Measurements from ENCODE around the gene SLIT3.

DNA sequence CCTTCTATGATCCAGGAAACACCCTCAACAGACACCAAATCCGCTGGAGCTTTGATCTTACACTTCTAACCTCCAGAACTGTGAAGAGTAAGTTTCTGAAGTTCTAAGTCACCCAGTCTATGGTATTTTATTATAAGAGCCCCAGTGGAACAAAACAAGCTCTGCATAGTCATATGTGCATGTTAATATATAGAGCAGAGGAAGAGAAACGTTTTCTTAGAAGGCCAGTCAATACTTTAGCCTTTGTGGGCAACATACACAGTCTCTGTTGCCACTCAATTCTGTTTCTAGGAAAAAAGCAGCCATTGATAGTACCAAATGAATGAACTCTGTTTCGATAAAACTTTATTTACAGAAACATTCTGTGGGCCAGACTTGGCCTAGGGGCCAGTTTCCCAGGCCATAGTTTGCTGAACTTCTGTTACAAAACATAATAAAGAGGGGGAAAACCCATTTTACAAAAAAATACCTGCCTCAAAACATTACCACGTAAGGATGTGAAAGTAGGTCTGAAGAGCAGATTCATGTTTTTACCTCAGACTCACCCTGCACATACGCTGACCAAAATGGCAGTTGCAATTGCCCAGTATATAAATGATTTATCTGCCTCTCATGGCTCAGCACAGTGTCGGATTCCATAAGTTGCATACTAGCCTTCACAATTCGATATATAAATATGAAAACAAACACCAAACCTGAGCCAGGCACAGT, 350.5 kb downstream of the SLIT3 start:
- TF ChIP-seq EP300 (IDR thresholded peaks at IDR 0.05) = no peak
- TF ChIP-seq, protein P1, sequence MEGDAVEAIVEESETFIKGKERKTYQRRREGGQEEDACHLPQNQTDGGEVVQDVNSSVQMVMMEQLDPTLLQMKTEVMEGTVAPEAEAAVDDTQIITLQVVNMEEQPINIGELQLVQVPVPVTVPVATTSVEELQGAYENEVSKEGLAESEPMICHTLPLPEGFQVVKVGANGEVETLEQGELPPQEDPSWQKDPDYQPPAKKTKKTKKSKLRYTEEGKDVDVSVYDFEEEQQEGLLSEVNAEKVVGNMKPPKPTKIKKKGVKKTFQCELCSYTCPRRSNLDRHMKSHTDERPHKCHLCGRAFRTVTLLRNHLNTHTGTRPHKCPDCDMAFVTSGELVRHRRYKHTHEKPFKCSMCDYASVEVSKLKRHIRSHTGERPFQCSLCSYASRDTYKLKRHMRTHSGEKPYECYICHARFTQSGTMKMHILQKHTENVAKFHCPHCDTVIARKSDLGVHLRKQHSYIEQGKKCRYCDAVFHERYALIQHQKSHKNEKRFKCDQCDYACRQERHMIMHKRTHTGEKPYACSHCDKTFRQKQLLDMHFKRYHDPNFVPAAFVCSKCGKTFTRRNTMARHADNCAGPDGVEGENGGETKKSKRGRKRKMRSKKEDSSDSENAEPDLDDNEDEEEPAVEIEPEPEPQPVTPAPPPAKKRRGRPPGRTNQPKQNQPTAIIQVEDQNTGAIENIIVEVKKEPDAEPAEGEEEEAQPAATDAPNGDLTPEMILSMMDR (IDR thresholded peaks at IDR 0.05) = no peak
- no peak for TF ChIP-seq POLR2AphosphoS5 (IDR thresholded peaks at IDR 0.05)
